Vagina (tissue), 2 donors: ENCODE data around the gene USP10. TPM values are rescaled to one million over a fixed set of nuclear protein-coding genes. Genes with fewer than 3 reads are reported as not detected.

ENCODE experiments used
- DNase-seq, 2 donors: peaks; one replicate each; pipeline ENCODE4 v3.0.0-alpha.2; 2017; ENCODE audit errors: extremely low spot score in 2 of 2
- H3K27ac ChIP-seq: fragments of 200-600 bp; sonication (generic); one replicate; pipeline ENCODE4 v1.5.1; 2019
- H3K27me3 ChIP-seq: fragments of 200-600 bp; sonication (generic); one replicate; pipeline ENCODE4 v1.5.1; 2019
- H3K36me3 ChIP-seq, 2 donors: fragments of 200-600 bp; sonication (generic); one replicate each; pipeline ENCODE4 v1.5.1; 2017 to 2019
- H3K4me1 ChIP-seq: fragments of 200-600 bp; sonication (generic); one replicate; pipeline ENCODE4 v1.5.1; 2019
- H3K4me3 ChIP-seq, 2 donors: fragments of 200-600 bp; sonication (generic); 1 replicate in 1 of 2; 2 replicates in 1 of 2; pipeline ENCODE4 v1.5.1; 2016 to 2019
- H3K9me3 ChIP-seq: fragments of 200-600 bp; sonication (generic); one replicate; pipeline ENCODE4 v1.5.1; 2019
- POLR2A ChIP-seq, 2 donors: fragments of 450-650 bp; IDR thresholded peaks; one replicate each; pipeline ENCODE4 v1.6.1; 2017; ENCODE audit warnings: antibody characterized with exemption in 2 of 2, mild to moderate bottlenecking in 2 of 2, moderate library complexity in 2 of 2
- POLR2AphosphoS5 ChIP-seq, 2 donors: sonication (generic); formaldehyde crosslinking; IDR thresholded peaks; one replicate each; pipeline ENCODE4 v1.9.0; 2017; ENCODE audit warnings: antibody characterized with exemption in 2 of 2, mild to moderate bottlenecking in 2 of 2, low read depth in 1 of 2; ENCODE audit not compliant: insufficient read depth in 1 of 2
- intact Hi-C: fragments of 100-400 bp; cut with DNase I; formaldehyde crosslinking; loops from one replicate; pipeline ENCODE4 v1.15.1; 2023
- total RNA-seq: library from RNA; depleted of rRNA; stranded (reverse); fragments of >200 nt; gene quantifications from one replicate; pipeline ENCODE4 v1.2.3, GENCODE V29; 2016
- TF ChIP-seq, protein P1 (sequence below), 3 experiments: fragments of 450-650 bp in 2 of 3; fragments of 200-600 bp in 1 of 3; sonication (generic) in 1 of 3; IDR thresholded peaks; one replicate each; pipeline ENCODE4 v1.5.1; 2017 to 2019; ENCODE audit warnings: antibody characterized with exemption in 3 of 3, mild to moderate bottlenecking in 2 of 3, moderate library complexity in 2 of 3

USP10 gene
- total RNA-seq, 1 donor from 2014 or later: 42.5 TPM

DNA sequence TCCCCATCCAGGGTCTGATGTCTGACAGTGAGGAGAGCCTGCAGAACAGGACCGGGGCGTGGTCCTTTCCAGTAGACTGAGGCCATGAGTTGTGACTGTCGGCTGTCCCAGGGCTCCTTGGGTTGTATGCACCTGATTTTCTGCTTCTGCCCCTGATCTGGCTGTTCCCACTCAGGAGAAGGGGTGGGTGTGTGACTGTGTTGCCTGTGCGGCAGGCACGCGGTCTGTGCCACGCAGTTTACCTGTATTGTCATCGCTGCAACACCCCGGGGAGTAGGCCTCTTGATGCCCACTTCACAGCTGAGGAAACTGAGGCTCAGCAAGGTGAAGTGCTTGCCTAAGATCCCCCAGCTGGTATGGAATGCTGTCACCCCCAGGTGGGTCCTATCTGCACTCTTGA lies 121.4 kb downstream of the USP10 start:
- TF ChIP-seq, protein P1, sequence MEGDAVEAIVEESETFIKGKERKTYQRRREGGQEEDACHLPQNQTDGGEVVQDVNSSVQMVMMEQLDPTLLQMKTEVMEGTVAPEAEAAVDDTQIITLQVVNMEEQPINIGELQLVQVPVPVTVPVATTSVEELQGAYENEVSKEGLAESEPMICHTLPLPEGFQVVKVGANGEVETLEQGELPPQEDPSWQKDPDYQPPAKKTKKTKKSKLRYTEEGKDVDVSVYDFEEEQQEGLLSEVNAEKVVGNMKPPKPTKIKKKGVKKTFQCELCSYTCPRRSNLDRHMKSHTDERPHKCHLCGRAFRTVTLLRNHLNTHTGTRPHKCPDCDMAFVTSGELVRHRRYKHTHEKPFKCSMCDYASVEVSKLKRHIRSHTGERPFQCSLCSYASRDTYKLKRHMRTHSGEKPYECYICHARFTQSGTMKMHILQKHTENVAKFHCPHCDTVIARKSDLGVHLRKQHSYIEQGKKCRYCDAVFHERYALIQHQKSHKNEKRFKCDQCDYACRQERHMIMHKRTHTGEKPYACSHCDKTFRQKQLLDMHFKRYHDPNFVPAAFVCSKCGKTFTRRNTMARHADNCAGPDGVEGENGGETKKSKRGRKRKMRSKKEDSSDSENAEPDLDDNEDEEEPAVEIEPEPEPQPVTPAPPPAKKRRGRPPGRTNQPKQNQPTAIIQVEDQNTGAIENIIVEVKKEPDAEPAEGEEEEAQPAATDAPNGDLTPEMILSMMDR (IDR thresholded peaks at IDR 0.05): no peak
- peak in 1 of 2 donors; percentile 3 for TF ChIP-seq POLR2AphosphoS5 (IDR thresholded peaks at IDR 0.05; ENCODE audit: insufficient read depth in 1 of 2, low read depth in 1 of 2)
- Histone ChIP-seq H3K4me3 (peak overlapping the region; percentile 60 to 79), H3K27me3 (no peaks in the 10 kb centered on the region), H3K4me1 (peaks cover 29% of the 10 kb centered on the region), H3K27ac (peak overlapping the region; percentile 95), H3K36me3 (no peaks in the 10 kb centered on the region), H3K9me3 (no peaks in the 10 kb centered on the region)
- intact Hi-C loops: no loop called here
- no peak for DNase-seq

DNA sequence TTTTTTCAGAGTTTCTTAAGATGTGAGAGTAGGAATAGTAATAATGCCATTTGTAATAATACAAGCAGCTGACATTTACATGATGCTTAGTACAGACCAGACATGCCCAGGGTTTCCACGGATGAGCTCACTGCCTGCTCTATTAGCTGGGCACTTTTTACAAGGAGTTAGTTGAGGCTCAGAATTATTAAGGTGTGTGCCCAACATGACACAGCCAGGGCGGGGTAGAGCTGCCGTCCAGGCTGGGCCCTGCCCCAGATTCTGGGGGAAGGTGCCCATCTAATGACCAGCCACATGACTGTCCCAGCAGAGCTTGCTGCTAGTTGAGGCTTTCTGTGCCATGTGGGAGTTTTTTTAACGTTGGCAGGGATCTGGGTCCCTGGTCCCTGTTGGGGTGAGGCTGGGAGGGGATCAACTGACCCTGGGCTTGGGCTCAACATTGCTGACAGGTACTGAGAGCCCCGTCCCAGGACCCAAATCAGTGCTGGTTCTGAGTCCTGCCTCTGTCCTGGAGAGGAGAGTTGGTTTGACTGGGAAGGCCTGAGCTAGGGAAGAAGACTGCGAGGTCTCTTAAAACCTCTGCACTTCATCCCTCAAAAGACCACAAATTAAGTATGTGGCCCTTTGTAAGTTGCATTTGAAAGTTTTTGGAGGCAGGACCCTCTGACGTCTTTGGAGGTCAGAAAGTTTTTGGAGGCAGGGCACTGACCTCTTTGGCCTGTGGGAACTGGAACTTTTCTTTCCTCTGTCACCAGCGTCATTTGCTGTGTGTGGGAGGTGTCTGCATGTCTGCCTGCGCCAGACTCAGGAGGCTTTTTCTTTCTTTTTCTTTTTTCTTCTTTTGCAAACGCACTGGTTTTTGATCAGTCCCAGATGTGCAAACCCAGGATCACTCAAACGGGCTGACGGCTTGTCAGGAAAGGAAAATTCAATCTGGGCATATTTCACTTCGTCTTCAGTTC lies 122.2 kb downstream of the USP10 start:
- H3K4me1 ChIP-seq: peaks cover 38% of the 10 kb centered on the region
- no peak for DNase-seq
- TF ChIP-seq POLR2AphosphoS5 (IDR thresholded peaks at IDR 0.05; ENCODE audit: insufficient read depth in 1 of 2, low read depth in 1 of 2) (peak; percentile 25 to 40), POLR2A (IDR thresholded peaks at IDR 0.05) (no peak)
- TF ChIP-seq, protein P1 (IDR thresholded peaks at IDR 0.05): no peak
- no peaks in the 10 kb centered on the region for H3K36me3 ChIP-seq
- peak overlapping the region; percentile 60 to 79 for H3K4me3 ChIP-seq
- no peaks in the 10 kb centered on the region for H3K27me3 ChIP-seq
- H3K27ac ChIP-seq: peak overlapping the region; percentile 95
- H3K9me3 ChIP-seq: no peaks in the 10 kb centered on the region
- intact Hi-C loops: no loop called here

DNA sequence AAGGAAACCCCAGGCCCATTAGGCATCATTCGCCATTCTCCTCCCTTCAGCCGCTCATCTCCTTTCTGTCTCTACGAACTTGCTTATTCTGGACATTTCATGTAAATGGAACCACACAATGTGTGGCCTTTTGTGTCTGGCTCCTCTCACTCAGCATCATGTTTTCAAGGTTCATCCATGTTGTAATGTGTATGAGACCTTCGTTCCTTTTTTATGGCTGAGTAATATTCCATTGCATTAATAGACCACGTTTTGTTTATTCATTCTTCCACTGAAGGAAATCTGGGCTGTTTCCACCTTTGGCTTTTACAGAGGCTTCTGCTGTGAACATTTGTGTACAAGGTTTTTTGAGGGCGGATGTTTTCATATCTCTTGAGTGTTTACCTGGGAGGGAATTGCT lies 123.2 kb downstream of the USP10 start:
- intact Hi-C loops: no loop called here
- Histone ChIP-seq H3K27me3 (no peaks in the 10 kb centered on the region), H3K27ac (peak overlapping the region; percentile 95), H3K36me3 (no peaks in the 10 kb centered on the region), H3K4me1 (peaks cover 48% of the 10 kb centered on the region), H3K9me3 (no peaks in the 10 kb centered on the region), H3K4me3 (peak overlapping the region; percentile 38 to 60)
- TF ChIP-seq POLR2A (IDR thresholded peaks at IDR 0.05) (no peak), POLR2AphosphoS5 (IDR thresholded peaks at IDR 0.05; ENCODE audit: insufficient read depth in 1 of 2, low read depth in 1 of 2) (no peak)
- TF ChIP-seq, protein P1 (IDR thresholded peaks at IDR 0.05): no peak
- DNase-seq: no peak

DNA sequence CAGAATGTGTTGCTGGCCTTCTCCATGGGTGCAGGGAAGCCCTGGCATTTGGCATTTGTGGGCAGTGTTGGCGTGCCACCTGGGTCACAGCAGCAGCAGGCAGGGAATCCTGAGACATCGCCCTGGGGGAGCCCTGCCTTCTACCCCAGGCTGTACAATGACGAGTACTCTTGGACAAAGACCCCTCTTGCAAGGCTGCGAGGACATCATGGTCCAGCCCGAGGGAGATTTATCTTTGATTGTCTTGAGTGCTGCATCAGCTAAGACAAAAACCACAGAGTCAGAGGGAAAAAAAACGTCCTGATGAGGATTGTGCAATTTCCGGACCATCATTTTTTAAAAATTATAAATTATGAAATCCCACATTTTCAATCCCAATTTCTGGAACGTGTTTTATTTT lies 123.7 kb downstream of the USP10 start:
- Histone ChIP-seq H3K4me1 (peaks cover 52% of the 10 kb centered on the region), H3K9me3 (no peaks in the 10 kb centered on the region), H3K27ac (peak overlapping the region; percentile 95), H3K27me3 (no peaks in the 10 kb centered on the region), H3K4me3 (peak overlapping the region in 1 of 2 donors; percentile 38), H3K36me3 (no peaks in the 10 kb centered on the region)
- intact Hi-C loops: no loop called here
- no peak for DNase-seq
- TF ChIP-seq POLR2A (IDR thresholded peaks at IDR 0.05): no peak
- TF ChIP-seq, protein P1 (IDR thresholded peaks at IDR 0.05): no peak
- TF ChIP-seq POLR2AphosphoS5 (IDR thresholded peaks at IDR 0.05; ENCODE audit: insufficient read depth in 1 of 2, low read depth in 1 of 2): peak in 1 of 2 donors; percentile 55

DNA sequence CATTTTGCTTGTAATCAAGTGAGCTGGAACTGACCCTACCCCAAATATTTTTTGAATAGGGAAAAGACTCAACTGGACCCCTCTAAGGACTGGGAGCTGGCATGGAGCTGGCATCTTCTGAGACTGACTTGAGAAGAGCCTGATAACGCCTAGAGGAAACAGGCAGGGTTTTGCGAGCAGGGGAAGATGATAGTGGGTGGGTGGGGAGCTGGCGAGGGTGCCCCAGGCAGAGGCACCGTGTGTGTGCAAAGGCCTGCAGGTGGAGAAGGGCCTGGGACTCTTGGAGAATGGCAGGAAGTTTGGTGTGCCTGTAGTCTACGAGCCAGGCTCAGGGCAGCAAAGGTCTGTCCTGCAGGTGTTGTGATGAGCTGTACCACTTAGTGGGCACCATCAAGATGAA lies 124.1 kb downstream of the USP10 start:
- H3K4me3 ChIP-seq: peak overlapping the region in 1 of 2 donors; percentile 18
- H3K4me1 ChIP-seq: peaks cover 57% of the 10 kb centered on the region
- DNase-seq: no peak

More for the DNA sequence above, 124.1 kb downstream of the USP10 start:
- intact Hi-C loops: no loop called here
- Histone ChIP-seq H3K27ac (peak overlapping the region; percentile 95), H3K9me3 (no peaks in the 10 kb centered on the region), H3K27me3 (no peaks in the 10 kb centered on the region), H3K36me3 (no peaks in the 10 kb centered on the region)
- no peak for TF ChIP-seq POLR2A (IDR thresholded peaks at IDR 0.05)
- TF ChIP-seq, protein P1 (IDR thresholded peaks at IDR 0.05): no peak
- no peak for TF ChIP-seq POLR2AphosphoS5 (IDR thresholded peaks at IDR 0.05; ENCODE audit: insufficient read depth in 1 of 2, low read depth in 1 of 2)
